Prostate gland (tissue), 2 donors: ENCODE data around the gene ORC5. TPM values are rescaled to one million over a fixed set of nuclear protein-coding genes. Genes with fewer than 3 reads are reported as not detected.

ENCODE experiments used
- DNase-seq: peaks from one replicate; pipeline ENCODE4 v3.0.0-alpha.2; 2019; ENCODE audit warnings: low spot score
- H3K27ac ChIP-seq, 2 donors: fragments of 200-600 bp; sonication (generic); 2 replicates each; pipeline ENCODE4 v1.5.1; 2017 to 2019
- H3K27me3 ChIP-seq: fragments of 200-600 bp; sonication (generic); replicated peaks from 2 replicates; pipeline ENCODE4 v1.5.1; 2019; ENCODE audit not compliant: insufficient read depth
- H3K36me3 ChIP-seq, 2 donors: fragments of 200-600 bp; sonication (generic); 1 replicate in 1 of 2; 2 replicates in 1 of 2; pipeline versions ENCODE4 v1.5.1 to v1.8.1; 2017 to 2019
- H3K4me1 ChIP-seq: fragments of 200-600 bp; sonication (generic); replicated peaks from 2 replicates; pipeline ENCODE4 v1.5.1; 2019
- H3K4me3 ChIP-seq, 2 donors: fragments of 200-600 bp; sonication (generic); 2 replicates each; pipeline ENCODE4 v1.5.1; 2017 to 2019
- H3K9me3 ChIP-seq: fragments of 200-600 bp; sonication (generic); 2 replicates; pipeline ENCODE4 v1.5.1; 2017
- CTCF ChIP-seq, 4 experiments: fragments of 200-600 bp in 2 of 4; fragments of 450-650 bp in 2 of 4; sonication (generic) in 2 of 4; IDR thresholded peaks; 1 replicate in 3 of 4; 2 replicates in 1 of 4; pipeline ENCODE4 v1.5.1; 2016 to 2019; ENCODE audit warnings: antibody characterized with exemption in 4 of 4, mild to moderate bottlenecking in 2 of 4, moderate library complexity in 2 of 4
- POLR2A ChIP-seq: fragments of 450-650 bp; IDR thresholded peaks from one replicate; pipeline ENCODE4 v1.6.1; 2016; ENCODE audit warnings: antibody characterized with exemption, mild to moderate bottlenecking
- POLR2AphosphoS5 ChIP-seq: sonication (generic); formaldehyde crosslinking; IDR thresholded peaks from one replicate; pipeline ENCODE4 v1.6.1; 2017; ENCODE audit warnings: antibody characterized with exemption
- WGBS: methylation state at CpG from one replicate; pipeline ENCODE4 v1.1.5; 2018; 5-methylcytosine and 5-hydroxymethylcytosine counted together
- intact Hi-C: fragments of 100-400 bp; cut with DNase I; formaldehyde crosslinking; loops from one replicate; pipeline ENCODE4 v1.14.2; 2022
- total RNA-seq, 2 donors: library from RNA; depleted of rRNA; stranded (reverse); fragments of >200 nt; gene quantifications; one replicate each; pipeline ENCODE4 v1.1.0, GENCODE V29; 2016

Gene ORC5
- total RNA-seq, result 10 to 100 TPM; 31.6 to 50.5 TPM

DNA sequence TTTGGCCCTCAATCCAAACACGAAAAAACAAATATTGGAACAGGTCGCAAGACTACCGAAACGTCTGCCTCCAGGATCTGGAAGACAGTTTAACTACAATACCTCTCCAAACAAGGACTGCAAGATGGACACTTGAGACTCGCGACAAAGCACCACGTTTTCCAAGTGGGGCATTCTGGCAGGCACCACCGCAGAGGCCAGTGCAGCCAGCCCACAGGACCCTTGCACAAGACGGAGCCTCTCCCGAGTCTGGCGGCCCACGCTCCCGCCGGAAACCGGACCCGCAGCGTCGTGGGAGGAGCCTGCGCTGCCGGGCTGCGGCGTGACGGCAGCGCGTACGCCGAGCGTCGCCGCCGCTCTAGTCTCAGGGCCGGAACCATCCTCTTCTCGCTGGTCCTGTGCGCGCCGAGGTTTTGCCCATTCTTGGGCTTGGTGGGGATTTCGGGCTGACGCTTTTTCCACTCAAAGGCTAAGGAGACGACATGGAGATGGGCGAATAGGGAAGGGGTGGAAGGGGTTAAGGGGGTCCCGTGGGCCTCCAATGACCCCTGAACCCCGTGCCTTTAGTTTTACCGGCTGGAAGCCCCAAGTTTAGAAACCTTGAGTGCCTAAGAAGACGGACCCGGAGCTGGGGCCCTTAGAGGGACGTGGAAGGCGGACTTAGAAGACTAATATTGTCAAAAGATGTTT is at the start of gene ORC5:
Gene ORC5, minus strand, starts transcription at position 283 of the 690 bp plus-strand sequence. Its CDS starts 109 bp downstream, at position 174.
- H3K9me3 ChIP-seq, result no peaks in the 10 kb centered on the region
- peaks cover 0 to 6% of the 10 kb centered on the region in 2 donors for H3K36me3 ChIP-seq
- H3K27me3 ChIP-seq, result no peaks in the 10 kb centered on the region
- under 1% methylated on average over 46 of the region's 47 CpGs for WGBS
- peak within 1 kb of the TSS; percentile 61 to 62 for H3K4me3 ChIP-seq
- peaks cover 4% of the 10 kb centered on the region for H3K4me1 ChIP-seq
- intact Hi-C loops, result no loop called here
- H3K27ac ChIP-seq, result peak within 1 kb of the TSS; percentile 82 to 84
- peak; percentile 76 for TF ChIP-seq POLR2AphosphoS5
- peak; percentile 50 for TF ChIP-seq POLR2A
- no peak for TF ChIP-seq CTCF (IDR thresholded peaks at IDR 0.05)
- DNase-seq, result peak; percentile 50

DNA sequence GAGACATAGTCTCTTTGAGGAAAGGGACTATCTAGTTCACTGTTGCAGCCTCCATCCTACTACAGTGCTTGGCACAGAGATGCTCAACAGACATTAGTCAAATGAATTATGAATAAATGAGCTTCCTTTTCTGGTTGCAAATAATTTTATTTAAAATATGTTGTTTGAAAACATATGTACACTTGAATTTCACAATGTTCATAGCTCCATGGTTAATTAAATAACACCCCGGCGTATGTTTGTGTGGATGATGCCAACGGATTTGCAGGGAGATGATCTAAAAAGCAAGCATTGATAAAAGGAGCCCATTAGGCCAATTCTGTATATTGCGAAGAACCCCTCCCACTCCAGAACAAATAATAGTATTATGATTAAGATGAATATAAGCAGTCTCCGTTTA is 47.8 kb upstream of the ORC5 start:
- intact Hi-C loops, result no loop called here
- TF ChIP-seq POLR2AphosphoS5 (no peak), POLR2A (no peak), CTCF (IDR thresholded peaks at IDR 0.05) (no peak)
- no peaks in the 10 kb centered on the region for H3K4me1 ChIP-seq
- DNase-seq, result no peak
- no peaks in the 10 kb centered on the region for H3K36me3 ChIP-seq
- H3K27me3 ChIP-seq, result no peaks in the 10 kb centered on the region
- WGBS, result 82% methylated on average over 5 of the region's 5 CpGs
- no peak overlapping the region for H3K27ac ChIP-seq
- H3K9me3 ChIP-seq, result no peaks in the 10 kb centered on the region
- no peak overlapping the region for H3K4me3 ChIP-seq

DNA sequence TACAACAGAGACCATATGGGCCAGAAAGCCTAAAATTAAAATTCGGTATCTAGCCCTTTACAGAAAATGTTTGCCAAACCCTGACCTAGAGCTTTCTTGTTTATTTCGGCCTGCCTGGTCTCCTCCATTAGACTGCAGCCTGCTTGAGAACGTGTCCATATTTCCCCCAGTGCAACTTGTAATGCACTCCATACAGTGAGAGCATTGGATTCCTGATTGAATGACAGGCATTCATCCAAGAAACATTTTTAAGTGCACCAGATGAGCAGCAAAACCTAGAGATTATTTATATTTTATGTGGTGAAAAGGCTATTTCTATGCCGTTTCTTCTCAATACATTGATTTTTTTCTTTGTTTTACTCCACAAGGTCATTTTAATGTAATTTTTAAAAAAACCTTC is 47.4 kb upstream of the ORC5 start:
- Histone ChIP-seq H3K4me1 (no peaks in the 10 kb centered on the region), H3K27ac (no peak overlapping the region), H3K4me3 (no peak overlapping the region), H3K36me3 (no peaks in the 10 kb centered on the region), H3K9me3 (no peaks in the 10 kb centered on the region), H3K27me3 (no peaks in the 10 kb centered on the region)
- no peak for TF ChIP-seq POLR2AphosphoS5
- no peak for TF ChIP-seq POLR2A
- TF ChIP-seq CTCF (IDR thresholded peaks at IDR 0.05), result no peak
- WGBS, result 89% methylated on average over 4 of the region's 4 CpGs
- DNase-seq, result no peak
- intact Hi-C loops, result no loop called here

DNA sequence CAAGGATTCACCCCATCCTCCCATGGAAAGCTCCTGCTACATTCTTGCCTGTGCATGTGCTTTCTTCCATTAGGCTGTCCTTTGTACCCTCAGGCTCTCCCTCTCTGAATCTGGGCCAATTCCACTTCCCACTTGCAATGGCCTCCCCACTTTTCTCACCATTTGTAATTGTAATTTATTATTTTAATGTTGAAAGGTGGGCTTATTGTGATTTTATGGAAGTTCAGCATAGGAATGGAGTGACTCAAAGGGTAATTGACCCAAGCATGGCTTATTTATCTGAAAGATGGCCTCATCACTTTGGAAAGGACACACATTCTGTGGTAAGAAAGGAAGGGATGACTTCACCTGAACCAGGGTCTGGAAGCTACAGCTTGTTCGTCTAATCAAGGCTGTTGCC is 46.9 kb upstream of the ORC5 start:
- Histone ChIP-seq H3K27ac (no peak overlapping the region), H3K4me3 (no peak overlapping the region), H3K9me3 (no peaks in the 10 kb centered on the region), H3K4me1 (no peaks in the 10 kb centered on the region), H3K27me3 (no peaks in the 10 kb centered on the region), H3K36me3 (no peaks in the 10 kb centered on the region)
- WGBS, result 78% methylated on average over 1 of the region's 1 CpG
- TF ChIP-seq POLR2A (no peak), CTCF (IDR thresholded peaks at IDR 0.05) (no peak), POLR2AphosphoS5 (no peak)
- intact Hi-C loops, result no loop called here
- no peak for DNase-seq

DNA sequence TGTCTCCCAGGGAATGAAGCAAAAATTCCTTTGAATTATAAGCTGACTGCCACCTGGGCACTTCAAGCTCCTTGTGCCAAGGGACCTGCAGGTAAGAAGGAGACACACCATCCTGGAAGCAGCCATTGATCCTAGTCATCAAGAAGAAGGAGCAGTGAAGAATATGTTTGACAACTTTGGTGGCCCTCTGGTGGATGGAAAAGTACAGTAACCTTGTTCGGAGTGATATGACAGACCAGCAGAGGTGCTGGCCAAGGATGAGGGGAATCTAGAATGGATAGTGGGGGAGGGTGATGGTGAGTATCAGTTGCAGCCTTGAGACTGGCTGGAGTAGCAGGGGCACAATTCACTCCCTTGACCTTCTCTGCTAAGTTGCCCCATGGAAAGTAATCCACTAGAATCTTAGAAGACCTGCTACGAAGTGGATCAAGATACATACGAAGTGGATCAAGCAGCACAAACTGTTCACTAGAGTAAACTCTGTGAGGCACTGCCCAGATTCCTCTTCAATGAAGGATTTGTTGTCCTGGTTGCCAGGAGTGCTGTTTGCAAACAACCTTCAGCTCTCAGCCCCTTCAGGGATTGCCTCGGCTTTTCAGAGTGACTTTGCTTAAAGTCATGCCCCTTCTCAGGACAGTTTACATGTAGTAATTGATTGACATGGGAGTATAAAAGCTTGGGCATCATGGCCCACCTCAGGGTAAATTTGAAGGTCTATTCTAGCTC is 44.8 kb upstream of the ORC5 start:
- Histone ChIP-seq H3K36me3 (no peaks in the 10 kb centered on the region), H3K4me3 (no peak overlapping the region), H3K27me3 (no peaks in the 10 kb centered on the region), H3K9me3 (no peaks in the 10 kb centered on the region), H3K4me1 (no peaks in the 10 kb centered on the region), H3K27ac (no peak overlapping the region)
- 66% methylated on average over 4 of the region's 4 CpGs for WGBS
- DNase-seq, result no peak
- intact Hi-C loops, result no loop called here
- TF ChIP-seq POLR2AphosphoS5 (no peak), CTCF (IDR thresholded peaks at IDR 0.05) (no peak), POLR2A (no peak)
